Activated T-cell treated with anti-CD3 and anti-CD28 coated beads, Interleukin-2, amount 50 U/mL, for 24 hours (primary cell): ENCODE data around the gene GPLD1.

Source experiments
- DNase-seq: peaks from one replicate; pipeline ENCODE4 v3.0.0-alpha.2; 2020
- H3K27ac Mint-ChIP-seq: 2 replicates; pipeline ENCODE4 v1.8.0; 2020; ENCODE audit warnings: mild to moderate bottlenecking, mixed read lengths
- H3K27me3 Mint-ChIP-seq: 2 replicates; pipeline ENCODE4 v1.8.0; 2020; ENCODE audit warnings: mixed read lengths
- H3K36me3 Mint-ChIP-seq: 2 replicates; pipeline ENCODE4 v1.8.0; 2020; ENCODE audit warnings: low read depth, mixed read lengths
- H3K4me1 Mint-ChIP-seq: 2 replicates; pipeline ENCODE4 v1.8.0; 2020; ENCODE audit warnings: low read depth, mixed read lengths
- H3K4me3 Mint-ChIP-seq: 2 replicates; pipeline ENCODE4 v1.8.0; 2020; ENCODE audit warnings: mild to moderate bottlenecking, moderate library complexity, mixed read lengths
- H3K9me3 Mint-ChIP-seq: 2 replicates; pipeline ENCODE4 v1.8.0; 2020; ENCODE audit warnings: mixed read lengths

Gene GPLD1

DNA sequence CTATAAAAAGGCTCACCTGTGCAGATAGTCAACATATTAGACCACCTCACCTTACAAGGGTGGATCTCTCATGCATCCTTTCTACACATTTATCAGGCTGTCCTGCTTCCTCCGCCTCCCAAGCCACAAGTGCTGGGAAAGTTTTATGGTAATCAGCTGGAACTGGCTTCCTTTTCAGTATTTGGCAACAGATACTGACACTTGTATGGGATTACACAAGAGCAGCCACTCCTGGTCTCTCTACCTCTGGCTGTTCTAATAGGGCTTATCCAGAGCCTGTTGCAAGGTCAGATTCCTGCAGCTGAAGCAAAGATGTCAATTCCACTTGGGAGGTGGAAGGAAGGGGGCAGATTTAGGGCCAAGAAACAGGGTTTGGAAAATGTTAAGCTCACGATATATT, 503 bp upstream of the GPLD1 start:
- Mint-ChIP-seq H3K27ac (no peak overlapping the region), H3K36me3 (no peaks in the 10 kb centered on the region)

DNA sequence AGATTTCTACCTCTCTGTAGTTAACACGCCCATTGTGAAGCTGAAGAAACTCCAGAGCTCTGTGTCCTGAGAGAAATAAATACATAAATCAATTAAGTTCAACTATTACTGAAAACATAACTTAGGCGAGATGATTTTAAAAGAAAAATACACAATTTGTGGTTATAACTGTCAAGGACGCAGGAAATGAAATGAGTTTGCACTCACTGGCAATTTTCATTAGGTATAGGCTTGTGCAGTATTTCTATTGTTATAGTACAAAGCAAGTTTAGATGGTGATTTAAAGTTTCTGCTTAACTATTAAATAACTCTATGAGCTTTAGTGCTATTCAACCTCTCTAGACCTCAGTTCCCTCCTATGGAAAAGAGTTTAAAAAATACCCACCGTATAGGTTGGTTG, 3.3 kb downstream of the GPLD1 start:
- Mint-ChIP-seq H3K36me3 (no peaks in the 10 kb centered on the region), H3K9me3 (no peaks in the 10 kb centered on the region), H3K4me1 (no peaks in the 10 kb centered on the region), H3K27ac (no peak overlapping the region), H3K27me3 (no peaks in the 10 kb centered on the region), H3K4me3 (no peak overlapping the region)
- no peak for DNase-seq

More for the DNA sequence above, 503 bp upstream of the GPLD1 start:
- DNase-seq: no peak
- Mint-ChIP-seq H3K4me3 (no peak overlapping the region), H3K9me3 (no peaks in the 10 kb centered on the region), H3K27me3 (no peaks in the 10 kb centered on the region), H3K4me1 (peaks cover 12% of the 10 kb centered on the region)

DNA sequence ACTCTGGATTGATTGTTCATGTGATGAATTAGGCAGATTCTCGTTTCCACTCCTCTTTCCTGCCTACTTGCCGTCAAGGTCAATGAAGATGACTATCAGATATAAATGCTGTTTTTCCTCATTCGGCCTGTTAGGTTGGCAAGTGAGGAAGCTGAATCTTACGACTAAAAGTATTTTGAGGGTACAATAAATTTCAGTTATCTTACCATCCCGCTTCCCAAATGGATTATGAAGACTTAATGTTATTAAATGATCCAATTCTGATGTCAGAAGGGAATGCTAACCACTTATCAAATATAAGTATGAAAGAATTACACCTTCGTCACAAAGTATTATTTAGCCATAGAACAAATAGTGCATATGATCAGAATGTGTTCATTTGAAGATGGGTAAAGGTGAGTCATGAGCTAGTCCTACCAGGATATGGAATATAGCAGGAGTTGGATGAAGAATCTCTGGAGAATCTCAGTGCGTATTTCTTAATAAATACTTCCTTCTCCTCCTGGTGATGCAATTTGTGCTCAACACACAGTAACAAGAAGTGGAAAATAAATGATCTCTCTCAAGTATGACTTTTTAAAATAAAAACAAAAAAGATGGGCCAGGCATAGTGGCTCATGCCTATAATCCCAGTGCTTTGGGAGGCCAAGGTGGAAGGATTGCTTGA, 4.6 kb downstream of the GPLD1 start:
- Mint-ChIP-seq H3K4me1 (no peaks in the 10 kb centered on the region), H3K36me3 (no peaks in the 10 kb centered on the region), H3K27me3 (no peaks in the 10 kb centered on the region), H3K9me3 (no peaks in the 10 kb centered on the region), H3K4me3 (no peak overlapping the region), H3K27ac (no peak overlapping the region)
- no peak for DNase-seq

DNA sequence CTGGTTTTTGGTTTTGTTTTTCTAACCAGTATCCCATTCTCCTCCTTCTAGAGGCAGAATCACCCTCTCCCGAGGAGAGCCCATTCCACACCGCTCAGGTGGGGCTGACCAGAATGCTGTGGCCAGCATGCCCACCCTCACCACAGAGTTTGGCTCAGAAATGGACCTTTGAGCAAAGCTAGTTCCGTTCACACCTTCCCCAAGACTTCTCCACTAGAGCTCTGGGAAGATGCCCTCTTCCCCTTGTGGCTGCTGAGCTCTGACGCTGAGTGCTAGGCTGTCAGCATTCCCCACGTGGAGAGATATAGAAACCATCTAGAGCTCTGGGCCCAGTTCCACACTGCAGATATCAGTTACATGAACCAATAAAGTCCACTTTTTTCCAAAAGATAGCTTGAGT, 7.9 kb downstream of the GPLD1 start:
- no peaks in the 10 kb centered on the region for H3K9me3 Mint-ChIP-seq

DNA sequence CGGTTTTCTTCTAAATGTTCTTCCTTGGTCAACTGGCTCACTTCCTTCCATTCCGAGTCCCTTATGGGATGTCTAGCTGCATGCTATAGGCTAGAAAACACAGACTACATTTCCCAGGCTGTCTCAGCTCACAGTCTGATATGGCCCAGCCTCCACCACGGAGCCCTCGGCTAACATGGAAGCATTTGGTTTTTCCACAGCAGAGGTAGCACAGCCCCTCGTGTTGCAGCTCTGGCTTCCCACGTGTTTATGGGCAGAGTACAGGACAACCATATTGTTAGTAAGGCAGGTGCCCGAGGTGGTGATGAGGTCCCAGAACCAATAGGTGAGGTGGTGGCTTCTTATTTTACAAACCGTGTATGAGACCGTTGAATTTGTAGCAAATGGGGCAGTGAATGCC, 8.7 kb downstream of the GPLD1 start:
- no peak for DNase-seq
- Mint-ChIP-seq H3K27ac (no peak overlapping the region), H3K4me1 (no peaks in the 10 kb centered on the region), H3K27me3 (no peaks in the 10 kb centered on the region), H3K9me3 (no peaks in the 10 kb centered on the region), H3K36me3 (no peaks in the 10 kb centered on the region), H3K4me3 (no peak overlapping the region)

More for the DNA sequence above, 7.9 kb downstream of the GPLD1 start:
- no peaks in the 10 kb centered on the region for H3K4me1 Mint-ChIP-seq
- H3K4me3 Mint-ChIP-seq: no peak overlapping the region
- H3K27me3 Mint-ChIP-seq: no peaks in the 10 kb centered on the region
- H3K36me3 Mint-ChIP-seq: no peaks in the 10 kb centered on the region
- no peak overlapping the region for H3K27ac Mint-ChIP-seq
- no peak for DNase-seq

DNA sequence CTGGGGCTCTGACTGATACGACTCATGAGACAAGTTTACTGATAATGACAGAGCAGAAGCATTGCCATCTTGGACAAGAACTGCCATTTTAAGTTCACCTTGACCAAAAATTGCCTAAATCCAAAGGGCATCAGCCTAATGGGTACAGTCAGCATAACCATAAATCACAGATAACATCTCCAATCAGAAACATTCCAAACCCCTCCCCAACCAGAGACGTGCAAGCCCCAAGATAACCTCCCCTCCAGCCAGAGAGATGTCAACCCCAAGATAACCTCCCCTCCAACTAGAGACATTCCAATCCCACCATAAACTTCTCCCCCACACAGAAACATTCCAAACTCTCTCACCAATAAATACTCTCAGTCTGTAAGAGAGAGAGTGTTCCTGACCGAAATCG, 10.5 kb downstream of the GPLD1 start:
- no peak overlapping the region for H3K4me3 Mint-ChIP-seq
- no peaks in the 10 kb centered on the region for H3K36me3 Mint-ChIP-seq
- no peak for DNase-seq
- H3K27me3 Mint-ChIP-seq: no peaks in the 10 kb centered on the region
- no peak overlapping the region for H3K27ac Mint-ChIP-seq
- H3K4me1 Mint-ChIP-seq: no peaks in the 10 kb centered on the region
- no peaks in the 10 kb centered on the region for H3K9me3 Mint-ChIP-seq

DNA sequence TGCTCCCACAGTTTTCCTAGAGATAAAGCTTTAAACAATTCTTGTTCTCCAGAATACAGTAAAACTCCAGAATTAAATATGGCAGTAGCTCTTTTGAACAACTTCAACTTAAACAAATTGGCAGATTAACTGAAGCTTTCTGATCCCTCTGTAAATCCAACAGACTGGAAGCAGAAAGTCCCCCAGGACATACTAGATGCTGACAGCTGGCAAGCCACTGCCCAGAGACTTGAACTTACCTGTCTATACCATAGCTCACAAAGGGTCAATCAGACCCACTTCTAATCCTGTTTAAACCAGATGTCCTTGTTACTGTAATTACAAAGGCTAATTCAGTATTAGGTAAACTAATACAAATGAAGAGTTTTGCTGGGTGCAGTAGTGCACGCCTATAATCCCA, 12.3 kb downstream of the GPLD1 start:
- no peaks in the 10 kb centered on the region for H3K9me3 Mint-ChIP-seq
- H3K36me3 Mint-ChIP-seq: no peaks in the 10 kb centered on the region
- no peak for DNase-seq
- no peaks in the 10 kb centered on the region for H3K27me3 Mint-ChIP-seq
- H3K4me1 Mint-ChIP-seq: no peaks in the 10 kb centered on the region
- H3K4me3 Mint-ChIP-seq: no peak overlapping the region
- H3K27ac Mint-ChIP-seq: no peak overlapping the region

DNA sequence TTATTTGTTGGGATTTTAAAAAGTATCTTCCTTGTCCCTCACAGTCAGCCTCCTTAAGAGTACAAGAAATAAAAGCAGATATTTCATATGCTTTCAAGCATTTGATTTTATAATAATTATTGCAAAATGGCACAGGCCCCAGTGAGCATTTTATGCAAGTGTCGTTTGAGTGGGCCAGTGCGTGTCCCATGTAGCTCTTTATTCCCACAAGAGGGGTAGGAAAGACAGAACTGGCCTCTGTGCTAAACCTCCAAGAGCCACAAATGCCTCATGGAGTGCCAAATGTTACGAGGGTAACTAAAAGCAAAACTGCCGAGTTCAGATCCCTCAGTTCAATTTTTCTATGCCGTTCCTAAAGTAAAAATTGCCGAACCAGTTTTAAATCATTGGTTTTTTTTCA, 12.7 kb downstream of the GPLD1 start:
- Mint-ChIP-seq H3K36me3 (no peaks in the 10 kb centered on the region), H3K27me3 (no peaks in the 10 kb centered on the region), H3K9me3 (no peaks in the 10 kb centered on the region), H3K27ac (no peak overlapping the region), H3K4me3 (no peak overlapping the region), H3K4me1 (no peaks in the 10 kb centered on the region)
- DNase-seq: no peak

DNA sequence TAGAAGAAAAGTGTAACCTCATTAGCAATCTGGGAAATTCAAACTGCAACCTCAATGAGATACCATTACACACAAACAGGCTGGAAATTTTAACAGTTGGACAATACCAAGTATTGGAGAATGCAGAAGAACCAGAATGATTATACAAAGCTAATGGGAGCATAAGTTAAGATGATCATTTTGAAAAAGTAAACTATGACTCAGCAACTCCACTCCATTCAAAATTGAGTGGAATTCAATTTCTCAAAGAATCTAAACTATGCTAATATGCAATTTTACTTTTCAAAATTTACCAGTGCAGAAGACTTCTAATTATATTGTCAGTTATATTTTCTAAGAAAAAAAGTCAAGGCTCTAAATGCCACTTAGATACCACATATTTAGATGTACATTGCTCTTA, 17.2 kb downstream of the GPLD1 start:
- Mint-ChIP-seq H3K36me3 (no peaks in the 10 kb centered on the region), H3K9me3 (no peaks in the 10 kb centered on the region), H3K4me1 (no peaks in the 10 kb centered on the region), H3K4me3 (no peak overlapping the region), H3K27me3 (no peaks in the 10 kb centered on the region), H3K27ac (no peak overlapping the region)
- DNase-seq: no peak

DNA sequence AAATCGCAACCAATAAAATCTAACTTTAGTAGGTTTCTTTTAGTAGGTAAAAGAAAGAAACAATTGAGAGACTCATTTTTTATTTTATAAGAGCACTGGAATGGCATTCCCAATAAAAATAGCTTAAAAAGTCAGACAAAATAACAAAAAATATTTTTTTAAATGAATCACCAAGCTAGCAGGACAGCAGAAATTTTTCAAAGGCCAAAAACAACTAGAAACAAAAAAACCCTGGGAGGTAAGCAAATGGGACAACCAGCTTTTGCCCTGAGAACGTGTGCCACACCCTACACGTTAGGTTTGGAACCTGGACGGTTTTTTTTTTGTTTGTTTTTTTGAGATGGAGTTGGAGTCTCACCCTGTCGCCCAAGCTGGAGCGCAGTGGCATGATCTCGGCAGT, 19.6 kb downstream of the GPLD1 start:
- no peak overlapping the region for H3K4me3 Mint-ChIP-seq
- H3K4me1 Mint-ChIP-seq: no peaks in the 10 kb centered on the region
- no peaks in the 10 kb centered on the region for H3K9me3 Mint-ChIP-seq
- H3K27me3 Mint-ChIP-seq: no peaks in the 10 kb centered on the region
- H3K36me3 Mint-ChIP-seq: no peaks in the 10 kb centered on the region
- no peak for DNase-seq
- no peak overlapping the region for H3K27ac Mint-ChIP-seq

DNA sequence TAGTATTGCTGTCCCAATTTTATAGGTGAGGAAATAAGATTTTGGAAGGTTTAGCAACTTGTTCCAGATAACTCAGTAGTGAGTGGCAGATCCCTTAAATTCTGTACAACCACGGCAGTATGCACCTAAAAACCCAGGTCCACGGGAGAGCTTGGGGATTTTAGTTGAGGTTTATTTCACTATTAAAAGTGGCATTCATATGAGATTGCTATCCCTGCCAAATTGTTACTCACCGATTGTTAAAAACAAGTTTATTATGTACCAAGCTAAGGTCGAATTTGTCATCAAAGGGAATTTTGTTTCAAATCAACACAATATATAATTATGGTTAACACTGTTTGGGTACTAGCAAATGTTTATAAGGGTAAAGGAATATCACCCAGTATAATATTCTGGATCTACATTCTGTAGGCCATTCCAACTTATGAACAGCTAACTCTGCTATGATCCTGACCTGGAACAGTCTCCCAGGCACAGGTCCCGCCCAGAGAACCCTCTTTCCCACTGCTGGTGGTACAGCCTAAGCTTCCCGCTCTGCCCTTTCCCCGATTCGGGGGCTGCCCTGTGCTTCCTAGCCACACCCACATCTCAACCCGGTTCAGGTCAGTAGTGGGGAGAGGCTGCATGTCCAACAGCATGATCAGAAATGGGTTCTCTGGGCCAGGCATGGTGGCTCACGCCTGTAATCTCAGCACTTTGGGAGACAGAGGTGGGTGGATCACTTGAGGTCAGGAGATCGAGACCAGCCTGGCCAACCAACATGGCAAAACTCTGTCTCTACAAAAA, 24.9 kb downstream of the GPLD1 start:
- H3K4me3 Mint-ChIP-seq: no peak overlapping the region
- H3K36me3 Mint-ChIP-seq: no peaks in the 10 kb centered on the region
- H3K4me1 Mint-ChIP-seq: no peaks in the 10 kb centered on the region
- H3K9me3 Mint-ChIP-seq: no peaks in the 10 kb centered on the region
- no peak overlapping the region for H3K27ac Mint-ChIP-seq
- no peaks in the 10 kb centered on the region for H3K27me3 Mint-ChIP-seq
- DNase-seq: no peak

DNA sequence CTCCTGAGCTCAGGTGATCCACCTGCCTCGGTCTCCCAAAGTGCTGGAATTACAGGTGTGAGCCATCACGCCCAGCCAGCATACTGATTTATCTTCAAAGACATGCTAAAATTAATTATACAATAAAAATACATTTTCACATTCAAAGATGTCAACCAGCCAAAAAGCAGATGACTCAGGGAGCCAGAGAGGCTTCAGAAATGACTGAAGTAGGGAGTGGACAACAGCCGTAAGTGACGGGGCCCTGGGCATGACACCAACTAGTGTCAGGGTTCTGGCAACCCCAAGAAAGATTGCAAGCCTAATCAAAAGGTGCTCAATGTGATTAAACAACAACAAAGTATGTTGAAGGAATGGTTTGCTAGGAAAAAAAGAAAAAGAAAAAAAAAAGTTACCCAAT, 28.4 kb downstream of the GPLD1 start:
- no peak overlapping the region for H3K4me3 Mint-ChIP-seq
- H3K9me3 Mint-ChIP-seq: no peaks in the 10 kb centered on the region
- no peak for DNase-seq
- H3K27me3 Mint-ChIP-seq: no peaks in the 10 kb centered on the region
- H3K27ac Mint-ChIP-seq: no peak overlapping the region
- H3K4me1 Mint-ChIP-seq: no peaks in the 10 kb centered on the region
- H3K36me3 Mint-ChIP-seq: no peaks in the 10 kb centered on the region

DNA sequence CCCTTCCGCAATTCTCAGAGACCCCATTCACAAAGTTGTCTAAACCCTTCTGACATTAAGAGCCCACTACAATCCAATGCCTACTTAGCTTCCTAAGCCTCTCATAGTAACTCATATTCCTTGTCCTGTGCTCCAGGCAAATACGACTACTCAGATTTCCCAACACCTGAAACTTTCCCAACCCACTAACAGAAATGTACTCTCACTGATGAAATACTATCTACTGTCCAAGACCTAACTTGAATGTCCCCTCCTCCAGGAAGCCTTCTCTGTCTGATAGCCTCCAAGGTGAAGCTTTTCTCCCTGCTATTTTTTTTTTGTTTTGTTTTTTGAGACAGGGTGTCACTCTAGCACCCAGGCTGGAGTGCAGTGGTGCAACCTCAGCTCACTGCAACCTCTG, 30.4 kb downstream of the GPLD1 start:
- H3K36me3 Mint-ChIP-seq: no peaks in the 10 kb centered on the region
- no peaks in the 10 kb centered on the region for H3K9me3 Mint-ChIP-seq
- no peaks in the 10 kb centered on the region for H3K4me1 Mint-ChIP-seq
- DNase-seq: no peak
- no peak overlapping the region for H3K4me3 Mint-ChIP-seq
- no peaks in the 10 kb centered on the region for H3K27me3 Mint-ChIP-seq
- H3K27ac Mint-ChIP-seq: no peak overlapping the region

DNA sequence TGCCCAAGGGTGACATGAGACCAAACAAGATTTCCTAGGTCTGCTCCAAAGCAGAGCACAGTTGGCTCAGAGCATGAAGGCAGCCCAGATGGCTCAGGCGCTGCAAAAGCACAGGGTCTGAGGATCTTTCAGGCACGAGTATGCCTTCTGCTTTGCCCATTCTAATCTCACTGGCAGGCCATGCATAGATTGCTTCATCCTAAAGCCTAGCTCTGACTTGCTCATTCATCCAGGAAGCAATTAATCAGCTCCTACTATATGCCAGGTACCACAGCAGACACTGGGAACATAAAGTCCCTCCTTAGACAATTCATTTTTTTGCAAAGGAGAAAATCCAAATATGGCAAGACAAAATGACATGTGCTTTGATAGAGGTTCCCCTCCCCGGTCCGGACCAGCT, 31.2 kb downstream of the GPLD1 start:
- H3K27ac Mint-ChIP-seq: no peak overlapping the region
- H3K4me3 Mint-ChIP-seq: no peak overlapping the region
- H3K4me1 Mint-ChIP-seq: no peaks in the 10 kb centered on the region
- DNase-seq: no peak
- no peaks in the 10 kb centered on the region for H3K27me3 Mint-ChIP-seq
- H3K36me3 Mint-ChIP-seq: no peaks in the 10 kb centered on the region
- H3K9me3 Mint-ChIP-seq: no peaks in the 10 kb centered on the region

DNA sequence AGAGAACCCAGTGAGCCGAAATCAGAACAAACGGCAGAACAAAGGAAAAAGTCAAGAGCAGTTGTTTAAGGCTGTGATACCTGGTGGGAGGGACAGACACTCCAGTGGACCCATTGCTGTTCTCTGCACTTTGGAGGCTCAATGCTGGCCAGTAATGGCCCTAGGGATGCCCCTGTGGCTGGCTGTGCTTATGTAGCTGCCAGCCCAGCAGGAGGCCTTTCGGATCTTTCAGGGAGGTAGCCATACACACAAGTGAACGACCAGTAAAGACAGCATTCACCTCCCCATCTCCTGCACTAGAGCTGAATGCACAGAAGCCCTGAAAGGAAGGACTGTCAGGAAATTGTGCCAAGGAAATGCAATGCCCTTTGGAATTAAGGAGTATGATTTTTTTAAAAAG, 34.3 kb downstream of the GPLD1 start:
- no peaks in the 10 kb centered on the region for H3K4me1 Mint-ChIP-seq
- H3K27ac Mint-ChIP-seq: no peak overlapping the region

More for the DNA sequence above, 34.3 kb downstream of the GPLD1 start:
- no peak for DNase-seq
- H3K4me3 Mint-ChIP-seq: no peak overlapping the region
- H3K36me3 Mint-ChIP-seq: no peaks in the 10 kb centered on the region
- no peaks in the 10 kb centered on the region for H3K9me3 Mint-ChIP-seq
- no peaks in the 10 kb centered on the region for H3K27me3 Mint-ChIP-seq
